OCI-LY1 (cell line): ENCODE results near the gene DLX4.

Experiments
- H2AFZ ChIP-seq: fragments of 200-600 bp; sonication (generic), shearing (Covaris generic); 2 replicates; pipeline ENCODE4 v1.6.0; 2014; ENCODE audit warnings: antibody characterized with exemption, mild to moderate bottlenecking, low read length
- H3F3A ChIP-seq: fragments of 200-600 bp; sonication (generic), shearing (Covaris generic); 2 replicates; pipeline ENCODE4 v1.6.0; 2014; ENCODE audit warnings: mild to moderate bottlenecking, antibody characterized with exemption, low read length, moderate library complexity; ENCODE audit not compliant: insufficient read depth
- H3K27ac ChIP-seq: fragments of 200-600 bp; sonication (generic); 2 replicates; pipeline ENCODE4 v1.5.1; 2014; ENCODE audit warnings: low read length, mixed run types, mild to moderate bottlenecking, low read depth; ENCODE audit not compliant: poor library complexity, severe bottlenecking
- H3K27me3 ChIP-seq: fragments of 200-600 bp; sonication (generic); 2 replicates; pipeline ENCODE4 v1.6.0; 2014; ENCODE audit warnings: antibody characterized with exemption, mild to moderate bottlenecking, low read length, moderate library complexity; ENCODE audit not compliant: insufficient read depth
- H3K36me3 ChIP-seq: fragments of 200-600 bp; sonication (generic); 2 replicates; pipeline ENCODE4 v1.6.1; 2014; ENCODE audit warnings: mild to moderate bottlenecking, antibody characterized with exemption, low read length, moderate library complexity, mixed read lengths; ENCODE audit not compliant: insufficient read depth
- H3K4me1 ChIP-seq: fragments of 200-600 bp; sonication (generic); 2 replicates; pipeline ENCODE4 v1.5.1; 2014; ENCODE audit warnings: mild to moderate bottlenecking, low read length, moderate library complexity; ENCODE audit not compliant: insufficient read depth, severe bottlenecking
- H3K4me2 ChIP-seq: fragments of 200-600 bp; sonication (generic), shearing (Covaris generic); 2 replicates; pipeline ENCODE4 v1.6.1; 2014; ENCODE audit warnings: low read length
- H3K4me3 ChIP-seq: fragments of 200-600 bp; sonication (generic); 2 replicates; pipeline ENCODE4 v1.5.1; 2014; ENCODE audit warnings: low read length, low read depth, mild to moderate bottlenecking, mixed read lengths; ENCODE audit not compliant: poor library complexity, severe bottlenecking
- H3K79me2 ChIP-seq: fragments of 200-600 bp; shearing (Covaris generic); 2 replicates; pipeline ENCODE4 v1.6.1; 2016; ENCODE audit warnings: mixed run types, low read length, mixed read lengths; ENCODE audit not compliant: insufficient read depth
- H3K9ac ChIP-seq: fragments of 200-600 bp; sonication (generic), shearing (Covaris generic); 2 replicates; pipeline ENCODE4 v1.6.1; 2014; ENCODE audit warnings: mild to moderate bottlenecking, low read length, mixed read lengths
- H3K9me2 ChIP-seq: fragments of 200-600 bp; sonication (generic), shearing (Covaris generic); 2 replicates; pipeline ENCODE4 v1.6.1; 2014; ENCODE audit warnings: low read depth, mild to moderate bottlenecking, low read length, mixed read lengths
- H3K9me3 ChIP-seq: fragments of 200-600 bp; shearing (Covaris generic); 2 replicates; pipeline ENCODE4 v1.6.1; 2014; ENCODE audit warnings: low read length, mixed read lengths
- H4K20me1 ChIP-seq: fragments of 200-600 bp; sonication (generic), shearing (Covaris generic); 2 replicates; pipeline ENCODE4 v1.6.0; 2016; ENCODE audit warnings: mild to moderate bottlenecking, low read length; ENCODE audit not compliant: insufficient read depth
- CTCF ChIP-seq: fragments of 200-600 bp; sonication (generic), shearing (Covaris generic); IDR thresholded peaks from 2 replicates; pipeline ENCODE4 v1.5.1; 2017; ENCODE audit warnings: mild to moderate bottlenecking, antibody characterized with exemption, low read length, moderate library complexity, mixed read lengths
- EZH2 ChIP-seq: fragments of 200-600 bp; sonication (generic), shearing (Covaris generic); IDR thresholded peaks from 2 replicates; pipeline ENCODE4 v1.8.0; 2017; ENCODE audit warnings: borderline replicate concordance, mixed run types, mild to moderate bottlenecking, antibody characterized with exemption, low read length, moderate library complexity, mixed read lengths

Gene DLX4

GRCh38 chr17:49973271-49973615 is 4.3 kb downstream of the DLX4 start:
- peaks cover 11% of the 10 kb centered on the region for H3K4me1 ChIP-seq
- no peaks in the 10 kb centered on the region for H3K79me2 ChIP-seq
- no peaks in the 10 kb centered on the region for H3K9me2 ChIP-seq
- no peaks in the 10 kb centered on the region for H3K36me3 ChIP-seq
- no peak overlapping the region for H2AFZ ChIP-seq
- no peak overlapping the region for H3K4me3 ChIP-seq
- H3K9me3 ChIP-seq, result no peaks in the 10 kb centered on the region
- H3K4me2 ChIP-seq, result no peak overlapping the region
- no peaks in the 10 kb centered on the region; the same call in 1 of the 2 replicates for H3F3A ChIP-seq
- H3K27me3 ChIP-seq, result 0 out of 2 replicates have a peak, but pooled peaks cover 5% of the 10 kb centered on the region
- H4K20me1 ChIP-seq, result no peaks in the 10 kb centered on the region
- H3K9ac ChIP-seq, result no peak overlapping the region
- H3K27ac ChIP-seq, result no peak overlapping the region
- TF ChIP-seq EZH2, result no peak
- TF ChIP-seq CTCF, result no peak

GRCh38 chr17:49975531-49975930 is 6.5 kb downstream of the DLX4 start:
- H3F3A ChIP-seq, result no peaks in the 10 kb centered on the region
- H2AFZ ChIP-seq, result no peak overlapping the region
- H3K9me2 ChIP-seq, result no peaks in the 10 kb centered on the region
- no peaks in the 10 kb centered on the region for H3K4me1 ChIP-seq
- H3K4me3 ChIP-seq, result no peak overlapping the region
- no peak overlapping the region for H3K9ac ChIP-seq
- no peaks in the 10 kb centered on the region for H3K36me3 ChIP-seq
- no peak overlapping the region for H3K27ac ChIP-seq
- H3K9me3 ChIP-seq, result no peaks in the 10 kb centered on the region
- no peak overlapping the region for H3K4me2 ChIP-seq
- H3K79me2 ChIP-seq, result no peaks in the 10 kb centered on the region
- no peak for TF ChIP-seq EZH2
- TF ChIP-seq CTCF, result no peak
- H4K20me1 ChIP-seq, result no peaks in the 10 kb centered on the region
- 0 out of 2 replicates have a peak, but pooled peaks cover 4% of the 10 kb centered on the region for H3K27me3 ChIP-seq

- Histone ChIP-seq H3K36me3 (no peaks in the 10 kb centered on the region), H3K9ac (no peak overlapping the region), H4K20me1 (no peaks in the 10 kb centered on the region), H3K79me2 (no peaks in the 10 kb centered on the region), H3F3A (no peaks in the 10 kb centered on the region), H3K4me2 (no peak overlapping the region), H2AFZ (no peak overlapping the region), H3K27ac (no peak overlapping the region), H3K27me3 (0 out of 2 replicates have a peak, but pooled peaks cover 4% of the 10 kb centered on the region), H3K9me3 (no peaks in the 10 kb centered on the region), H3K9me2 (no peaks in the 10 kb centered on the region), H3K4me3 (no peak overlapping the region), H3K4me1 (no peaks in the 10 kb centered on the region)
- TF ChIP-seq EZH2, result no peak
- TF ChIP-seq CTCF, result no peak
Observed at GRCh38 chr17:49976163-49976827, 7.3 kb downstream of the DLX4 start.
